WERI-Rb-1 (cell line): Measurements from ENCODE around the gene EVI2A.
"Not testable (repeated sequence)": the region's sequence is repeated elsewhere in the genome, so short reads cannot be mapped to it uniquely, and the experiment has no call there.

Experiments used
- DNase-seq: peaks from one replicate; pipeline ENCODE4 v3.0.0-alpha.2; 2020
- H3K27ac ChIP-seq: fragments of 250-450 bp; sonication (Bioruptor Pico); 2 replicates; pipeline ENCODE4 v1.5.1; 2020; ENCODE audit warnings: mild to moderate bottlenecking, moderate library complexity
- H3K27me3 ChIP-seq: fragments of 250-450 bp; sonication (Bioruptor Pico); 2 replicates; pipeline ENCODE4 v1.5.1; 2021; ENCODE audit warnings: mild to moderate bottlenecking, low read depth, moderate library complexity; ENCODE audit not compliant: insufficient read depth, severe bottlenecking
- H3K36me3 ChIP-seq: fragments of 250-450 bp; sonication (Bioruptor Pico); 2 replicates; pipeline ENCODE4 v1.5.1; 2020; ENCODE audit warnings: mild to moderate bottlenecking, moderate library complexity
- H3K4me3 ChIP-seq: 2 replicates; pipeline ENCODE4 v1.5.1; 2011; ENCODE audit warnings: low read depth, mild to moderate bottlenecking, control low read depth, low read length
- H3K9me3 ChIP-seq: fragments of 250-450 bp; sonication (Bioruptor Pico); 2 replicates; pipeline ENCODE4 v1.5.1; 2021; ENCODE audit warnings: mild to moderate bottlenecking, moderate library complexity; ENCODE audit not compliant: severe bottlenecking
- CTCF ChIP-seq: IDR thresholded peaks from 2 replicates; pipeline ENCODE4 v1.5.1; 2011; ENCODE audit warnings: low read depth, mild to moderate bottlenecking, control low read depth, inconsistent platforms, low read length

Gene EVI2A

GRCh38 chr17:31318298-31318801, 3.1 kb downstream of the EVI2A start:
- peaks cover 3% of the 10 kb centered on the region for H3K36me3 ChIP-seq
- H3K4me3 ChIP-seq, result no peak overlapping the region
- DNase-seq, result no peak
- H3K27ac ChIP-seq, result no peak overlapping the region
- no peaks in the 10 kb centered on the region for H3K9me3 ChIP-seq
- TF ChIP-seq CTCF, result no peak
- no peaks in the 10 kb centered on the region for H3K27me3 ChIP-seq

- Histone ChIP-seq H3K4me3 (no peak overlapping the region), H3K9me3 (no peaks in the 10 kb centered on the region), H3K36me3 (no peaks in the 10 kb centered on the region; the same call in 1 of the 2 replicates), H3K27me3 (no peaks in the 10 kb centered on the region), H3K27ac (no peak overlapping the region)
- no peak for TF ChIP-seq CTCF
- DNase-seq, result no peak
Measured at GRCh38 chr17:31314782-31315100, 6.7 kb downstream of the EVI2A start.

- no peaks in the 10 kb centered on the region for H3K27me3 ChIP-seq
- no peak within 1 kb of the TSS for H3K27ac ChIP-seq
- TF ChIP-seq CTCF, result no peak
- no peak within 1 kb of the TSS for H3K4me3 ChIP-seq
- no peaks in the 10 kb centered on the region for H3K9me3 ChIP-seq
- no peak for DNase-seq
- H3K36me3 ChIP-seq, result no peaks in the 10 kb centered on the region; the same call in 1 of the 2 replicates
Measured at GRCh38 chr17:31313982-31314781, 7.2 kb downstream of the EVI2A start, which contains the start of gene EVI2B. TSS of gene EVI2B (minus strand) at chr17:31314054. CDS start at chr17:31305609, 8,445 bp downstream.

- H3K4me3 ChIP-seq, H3K27ac ChIP-seq, H3K27me3 ChIP-seq, H3K36me3 ChIP-seq, DNase-seq, H3K9me3 ChIP-seq: not testable (repeated sequence)
Measured at GRCh38 chr17:31312223-31312622, 9.2 kb downstream of the EVI2A start.

- Histone ChIP-seq H3K27ac (no peak overlapping the region), H3K4me3 (no peak overlapping the region), H3K36me3 (no peaks in the 10 kb centered on the region; the same call in 1 of the 2 replicates), H3K27me3 (no peaks in the 10 kb centered on the region), H3K9me3 (no peaks in the 10 kb centered on the region)
- TF ChIP-seq CTCF, result no peak
- no peak for DNase-seq
Measured at GRCh38 chr17:31311526-31311925, 9.9 kb downstream of the EVI2A start.

GRCh38 chr17:31310886-31311285, 10.5 kb downstream of the EVI2A start:
- no peaks in the 10 kb centered on the region for H3K27me3 ChIP-seq
- no peak overlapping the region for H3K27ac ChIP-seq
- no peak overlapping the region for H3K4me3 ChIP-seq
- no peaks in the 10 kb centered on the region for H3K9me3 ChIP-seq
- no peak for TF ChIP-seq CTCF
- no peaks in the 10 kb centered on the region; the same call in 1 of the 2 replicates for H3K36me3 ChIP-seq
- DNase-seq, result no peak
